ENCODE results near the gene PPID.

DNA sequence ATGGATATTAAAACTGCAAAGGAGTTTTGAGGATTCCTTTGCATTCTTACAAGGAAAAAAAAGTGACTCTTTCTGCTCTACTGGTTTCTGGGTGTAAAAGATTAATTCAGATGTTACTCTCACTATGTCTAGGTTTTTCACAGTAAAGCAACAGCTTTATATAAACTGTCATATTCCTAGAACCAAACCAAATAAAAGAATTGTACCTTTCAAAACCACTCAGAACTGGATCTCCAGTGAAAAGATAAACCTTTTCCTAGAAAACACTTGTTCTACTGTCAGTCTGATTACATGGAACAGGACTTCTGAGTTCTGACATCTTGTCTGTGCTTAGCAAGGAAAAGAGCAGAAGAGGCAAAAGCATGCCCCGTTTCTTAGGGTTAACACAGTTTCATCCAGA lies 5.0 kb upstream of the PPID start:
- TF ChIP-seq, protein P1, sequence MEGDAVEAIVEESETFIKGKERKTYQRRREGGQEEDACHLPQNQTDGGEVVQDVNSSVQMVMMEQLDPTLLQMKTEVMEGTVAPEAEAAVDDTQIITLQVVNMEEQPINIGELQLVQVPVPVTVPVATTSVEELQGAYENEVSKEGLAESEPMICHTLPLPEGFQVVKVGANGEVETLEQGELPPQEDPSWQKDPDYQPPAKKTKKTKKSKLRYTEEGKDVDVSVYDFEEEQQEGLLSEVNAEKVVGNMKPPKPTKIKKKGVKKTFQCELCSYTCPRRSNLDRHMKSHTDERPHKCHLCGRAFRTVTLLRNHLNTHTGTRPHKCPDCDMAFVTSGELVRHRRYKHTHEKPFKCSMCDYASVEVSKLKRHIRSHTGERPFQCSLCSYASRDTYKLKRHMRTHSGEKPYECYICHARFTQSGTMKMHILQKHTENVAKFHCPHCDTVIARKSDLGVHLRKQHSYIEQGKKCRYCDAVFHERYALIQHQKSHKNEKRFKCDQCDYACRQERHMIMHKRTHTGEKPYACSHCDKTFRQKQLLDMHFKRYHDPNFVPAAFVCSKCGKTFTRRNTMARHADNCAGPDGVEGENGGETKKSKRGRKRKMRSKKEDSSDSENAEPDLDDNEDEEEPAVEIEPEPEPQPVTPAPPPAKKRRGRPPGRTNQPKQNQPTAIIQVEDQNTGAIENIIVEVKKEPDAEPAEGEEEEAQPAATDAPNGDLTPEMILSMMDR (conservative IDR thresholded peaks at IDR 0.05): no peak
- TF ChIP-seq EZH2 (IDR thresholded peaks at IDR 0.05; ENCODE audit: low read depth): no peak
